HepG2 (cell line): ENCODE results near the gene MSL2. TPM values are rescaled to one million over a fixed set of nuclear protein-coding genes. Genes with fewer than 3 reads are reported as not detected.

Experiments used
- HNRNPK ChIP-seq: fragments of 200-400 bp; formaldehyde crosslinking; IDR thresholded peaks from 2 replicates; pipeline ENCODE4 v1.6.1; 2018; ENCODE audit warnings: low read length, low read depth, moderate library complexity, mild to moderate bottlenecking; ENCODE audit not compliant: poor library complexity, severe bottlenecking
- ISX ChIP-seq: sonication (generic); formaldehyde crosslinking; conservative IDR thresholded peaks from 2 replicates; pipeline ENCODE4 v1.5.0; 2020; ENCODE audit warnings: missing genetic modification reagents
- KLF12 ChIP-seq: sonication (generic); formaldehyde crosslinking; IDR thresholded peaks from 2 replicates; pipeline ENCODE4 v1.4.0; 2020; ENCODE audit warnings: missing genetic modification reagents, borderline replicate concordance
- KLF15 ChIP-seq: sonication (generic); formaldehyde crosslinking; IDR thresholded peaks from 2 replicates; pipeline ENCODE4 v1.8.1; 2023; ENCODE audit warnings: borderline replicate concordance, mild to moderate bottlenecking, inconsistent platforms, missing genetic modification reagents, mixed read lengths
- NAIF1 ChIP-seq: sonication (generic); formaldehyde crosslinking; IDR thresholded peaks from 2 replicates; pipeline ENCODE4 v1.5.0; 2020; ENCODE audit warnings: mild to moderate bottlenecking, missing genetic modification reagents, borderline replicate concordance
- POGK ChIP-seq: sonication (generic); formaldehyde crosslinking; conservative IDR thresholded peaks from 2 replicates; pipeline ENCODE4 v1.8.0; 2022; ENCODE audit warnings: mild to moderate bottlenecking, moderate library complexity, missing genetic modification reagents
- POLR2AphosphoS5 ChIP-seq: IDR thresholded peaks from 2 replicates; pipeline ENCODE4 v1.6.1; 2012; ENCODE audit warnings: low read depth, low read length
- SIX1 ChIP-seq: sonication (generic); formaldehyde crosslinking; IDR thresholded peaks from 2 replicates; pipeline ENCODE4 v1.4.0; 2020; ENCODE audit warnings: missing genetic modification reagents, borderline replicate concordance
- SUZ12 ChIP-seq: fragments of 150-350 bp; IDR thresholded peaks from 2 replicates; pipeline ENCODE4 v1.6.1; 2014; ENCODE audit warnings: low read depth, low read length
- ZNF232 ChIP-seq: sonication (generic); formaldehyde crosslinking; IDR thresholded peaks from 2 replicates; pipeline ENCODE4 v1.4.0; 2020; ENCODE audit warnings: missing genetic modification reagents, borderline replicate concordance
- ZNF280B ChIP-seq: sonication (generic); formaldehyde crosslinking; IDR thresholded peaks from 2 replicates; pipeline ENCODE4 v1.5.0; 2020; ENCODE audit warnings: missing genetic modification reagents, mild to moderate bottlenecking, borderline replicate concordance
- ZNF564 ChIP-seq: sonication (generic); formaldehyde crosslinking; IDR thresholded peaks from 2 replicates; pipeline ENCODE4 v1.8.1; 2023; ENCODE audit warnings: mild to moderate bottlenecking, missing genetic modification reagents
- ZNF879 ChIP-seq: sonication (generic); formaldehyde crosslinking; IDR thresholded peaks from 2 replicates; pipeline ENCODE4 v1.8.1; 2023; ENCODE audit warnings: missing genetic modification reagents
- polyA plus RNA-seq, 8 experiments: library from polyadenylated mRNA; depleted of rRNA in 3 of 8; stranded (reverse) in 7 of 8; unstranded in 1 of 8; fragments of >200 nt; fragmentation: Illumina TruSeq in 4 of 8; extraction: Trizol in 4 of 8; gene quantifications; 2 replicates each; pipeline versions ENCODE4 v1.2.1 to v1.2.3, GENCODE V29; 2011 to 2016; ENCODE audit warnings: low read depth in 4 of 8, missing spikeins in 1 of 8, mixed read lengths in 1 of 8; ENCODE audit not compliant: insufficient read depth in 1 of 8
- total RNA-seq, 5 experiments: library from RNA; depleted of rRNA; stranded (reverse); fragments of >200 nt; fragmentation: Illumina TruSeq; extraction: Trizol; gene quantifications; 2 replicates each; pipeline ENCODE4 v1.2.3, GENCODE V29; 2016; ENCODE audit warnings: low read depth in 1 of 5
- TF ChIP-seq, protein P1 (sequence below): sonication (generic); formaldehyde crosslinking; IDR thresholded peaks from 2 replicates; pipeline ENCODE4 v1.5.1; 2020; ENCODE audit warnings: mild to moderate bottlenecking, missing genetic modification reagents, borderline replicate concordance

Gene MSL2
- total and polyA plus RNA-seq, 2 of the 13 experiments (the other 11 are each of a cell fraction or from before 2014, with no cell fraction given) = 6.9 to 11.7 TPM

DNA sequence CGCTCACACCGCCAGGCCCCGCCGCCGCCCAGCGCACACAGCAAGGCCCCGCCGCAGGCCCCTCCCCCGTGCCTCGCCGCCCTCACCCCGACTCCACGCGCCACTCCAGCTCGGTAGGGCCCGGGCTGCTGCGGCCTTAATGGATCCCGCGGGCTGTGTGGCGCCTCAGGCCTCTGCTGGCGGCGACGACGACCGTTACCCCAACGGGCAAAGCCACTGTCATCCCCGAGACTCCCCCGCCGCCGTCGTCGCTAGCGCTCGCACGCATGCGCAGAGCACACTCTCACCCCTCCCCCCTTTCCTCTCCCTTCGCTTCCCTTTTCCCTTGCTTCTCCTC is at the start of gene MSL2 (continued):
- 0 out of 2 replicates have a peak, but pooled peaks have one; percentile 18 for TF ChIP-seq NAIF1
- TF ChIP-seq HNRNPK = peak; percentile 93
- TF ChIP-seq KLF12 = no peak
- TF ChIP-seq SIX1 (CRISPR knock-in tag) = no peak
- no peak for TF ChIP-seq ZNF232
- TF ChIP-seq ZNF280B (CRISPR knock-in tag) = no peak
- TF ChIP-seq KLF15 = peak; percentile 59; the same call in 1 of the 2 replicates
- TF ChIP-seq POGK = no peak
- TF ChIP-seq, protein P1, sequence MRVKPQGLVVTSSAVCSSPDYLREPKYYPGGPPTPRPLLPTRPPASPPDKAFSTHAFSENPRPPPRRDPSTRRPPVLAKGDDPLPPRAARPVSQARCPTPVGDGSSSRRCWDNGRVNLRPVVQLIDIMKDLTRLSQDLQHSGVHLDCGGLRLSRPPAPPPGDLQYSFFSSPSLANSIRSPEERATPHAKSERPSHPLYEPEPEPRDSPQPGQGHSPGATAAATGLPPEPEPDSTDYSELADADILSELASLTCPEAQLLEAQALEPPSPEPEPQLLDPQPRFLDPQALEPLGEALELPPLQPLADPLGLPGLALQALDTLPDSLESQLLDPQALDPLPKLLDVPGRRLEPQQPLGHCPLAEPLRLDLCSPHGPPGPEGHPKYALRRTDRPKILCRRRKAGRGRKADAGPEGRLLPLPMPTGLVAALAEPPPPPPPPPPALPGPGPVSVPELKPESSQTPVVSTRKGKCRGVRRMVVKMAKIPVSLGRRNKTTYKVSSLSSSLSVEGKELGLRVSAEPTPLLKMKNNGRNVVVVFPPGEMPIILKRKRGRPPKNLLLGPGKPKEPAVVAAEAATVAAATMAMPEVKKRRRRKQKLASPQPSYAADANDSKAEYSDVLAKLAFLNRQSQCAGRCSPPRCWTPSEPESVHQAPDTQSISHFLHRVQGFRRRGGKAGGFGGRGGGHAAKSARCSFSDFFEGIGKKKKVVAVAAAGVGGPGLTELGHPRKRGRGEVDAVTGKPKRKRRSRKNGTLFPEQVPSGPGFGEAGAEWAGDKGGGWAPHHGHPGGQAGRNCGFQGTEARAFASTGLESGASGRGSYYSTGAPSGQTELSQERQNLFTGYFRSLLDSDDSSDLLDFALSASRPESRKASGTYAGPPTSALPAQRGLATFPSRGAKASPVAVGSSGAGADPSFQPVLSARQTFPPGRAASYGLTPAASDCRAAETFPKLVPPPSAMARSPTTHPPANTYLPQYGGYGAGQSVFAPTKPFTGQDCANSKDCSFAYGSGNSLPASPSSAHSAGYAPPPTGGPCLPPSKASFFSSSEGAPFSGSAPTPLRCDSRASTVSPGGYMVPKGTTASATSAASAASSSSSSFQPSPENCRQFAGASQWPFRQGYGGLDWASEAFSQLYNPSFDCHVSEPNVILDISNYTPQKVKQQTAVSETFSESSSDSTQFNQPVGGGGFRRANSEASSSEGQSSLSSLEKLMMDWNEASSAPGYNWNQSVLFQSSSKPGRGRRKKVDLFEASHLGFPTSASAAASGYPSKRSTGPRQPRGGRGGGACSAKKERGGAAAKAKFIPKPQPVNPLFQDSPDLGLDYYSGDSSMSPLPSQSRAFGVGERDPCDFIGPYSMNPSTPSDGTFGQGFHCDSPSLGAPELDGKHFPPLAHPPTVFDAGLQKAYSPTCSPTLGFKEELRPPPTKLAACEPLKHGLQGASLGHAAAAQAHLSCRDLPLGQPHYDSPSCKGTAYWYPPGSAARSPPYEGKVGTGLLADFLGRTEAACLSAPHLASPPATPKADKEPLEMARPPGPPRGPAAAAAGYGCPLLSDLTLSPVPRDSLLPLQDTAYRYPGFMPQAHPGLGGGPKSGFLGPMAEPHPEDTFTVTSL (CRISPR knock-in tag) = no peak
- no peak for TF ChIP-seq ISX (CRISPR knock-in tag)
- no peak; the same call in 1 of the 2 replicates for TF ChIP-seq POLR2AphosphoS5
- no peak for TF ChIP-seq ZNF564 (CRISPR knock-in tag)
- TF ChIP-seq SUZ12 = no peak
- TF ChIP-seq ZNF879 (CRISPR knock-in tag) = no peak; the same call in 1 of the 2 replicates
- TF ChIP-seq, all 625 proteins: peak for 40
